ENCODE data around the gene HLA-DPB1.

The HLA-DPB1 gene

DNA sequence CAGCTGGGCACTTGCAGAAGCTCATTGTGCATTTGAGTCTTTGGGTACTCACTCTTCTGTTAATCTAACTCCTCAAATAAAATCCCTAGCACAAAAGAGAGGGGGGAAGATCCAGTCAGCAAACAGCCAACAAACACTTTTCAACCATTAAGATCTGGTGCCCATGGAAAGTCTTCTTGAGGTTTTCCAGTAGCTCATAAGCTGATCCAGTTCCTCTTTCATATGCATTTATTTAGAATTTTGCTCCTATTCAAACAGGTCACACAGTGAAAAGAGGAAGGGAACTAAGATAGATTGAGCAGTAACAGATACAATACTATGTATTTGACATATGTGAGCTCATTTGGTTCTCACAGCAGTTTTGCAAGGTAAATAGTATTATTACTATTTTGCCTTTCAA is 38.6 kb downstream of the HLA-DPB1 start:
- Histone ChIP-seq H3K4me3 (ENCODE audit: insufficient read depth in 1 of 2, low read depth in 1 of 2, low read length in 2 of 2) (no peak overlapping the region), H3K9ac (ENCODE audit: low read length) (no peak overlapping the region), H3K9me3 (ENCODE audit: control insufficient read depth, low read length) (no peaks in the 10 kb centered on the region), H3K4me2 (ENCODE audit: low read length, poor library complexity, severe bottlenecking) (no peak overlapping the region), H2BK15ac (ENCODE audit: low read depth, poor library complexity, severe bottlenecking) (no peak overlapping the region), H3K36me3 (ENCODE audit: control insufficient read depth in 1 of 2, insufficient read depth in 2 of 2, low read depth in 1 of 2, low read length in 2 of 2) (no peaks in the 10 kb centered on the region), H4K91ac (ENCODE audit: low read length) (no peak overlapping the region), H3K4me1 (ENCODE audit: control insufficient read depth, insufficient read depth, low read depth, low read length) (peaks cover 4% of the 10 kb centered on the region), H3K18ac (ENCODE audit: low read depth in 1 of 2, low read length in 2 of 2) (no peak overlapping the region), H3K79me1 (replicated peaks; ENCODE audit: low read length, poor library complexity, severe bottlenecking) (no peaks in the 10 kb centered on the region), H4K8ac (ENCODE audit: low read length) (no peak overlapping the region), H3K27ac (ENCODE audit: low read length, poor library complexity, severe bottlenecking) (no peak overlapping the region), H2AK5ac (ENCODE audit: low read length, severe bottlenecking) (no peak overlapping the region), H2BK120ac (ENCODE audit: low read depth, low read length) (no peak overlapping the region), H3K14ac (ENCODE audit: low read length in 2 of 2) (no peak overlapping the region), H3K23ac (ENCODE audit: low read length in 2 of 2) (no peak overlapping the region), H2BK12ac (ENCODE audit: low read length in 2 of 2) (no peak overlapping the region), H2AFZ (ENCODE audit: low read depth, low read length) (no peak overlapping the region), H3K27me3 (ENCODE audit: control insufficient read depth in 1 of 2, insufficient read depth in 1 of 2, low read length in 2 of 2) (peaks cover 60 to 84% of the 10 kb centered on the region in 2 experiments), H3K4ac (ENCODE audit: low read depth in 1 of 2, low read length in 2 of 2) (no peak overlapping the region), H2BK5ac (ENCODE audit: low read depth, low read length, poor library complexity, severe bottlenecking) (no peak overlapping the region)
- no peak for DNase-seq

DNA sequence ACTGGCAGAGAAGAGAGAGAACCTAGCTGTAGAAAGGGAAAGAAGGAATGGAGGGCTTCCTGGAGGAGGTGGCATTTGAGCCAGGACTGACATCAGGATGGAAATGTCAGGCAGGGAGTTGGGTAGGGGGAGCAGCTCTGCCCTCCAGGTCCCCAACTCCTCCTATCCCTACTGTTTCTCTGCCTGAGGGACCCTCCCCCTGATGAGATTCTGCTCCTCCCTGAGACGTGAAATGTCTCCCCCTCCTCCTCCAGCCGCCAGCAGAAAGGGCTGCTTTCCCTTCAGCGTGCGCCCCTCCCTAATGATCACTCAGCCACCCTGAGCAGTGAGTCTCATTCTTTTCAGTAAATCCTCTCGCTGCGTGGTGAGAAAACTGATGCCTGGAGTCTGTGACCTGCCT is 40.6 kb downstream of the HLA-DPB1 start:
- Histone ChIP-seq H3K4me2 (ENCODE audit: low read length, poor library complexity, severe bottlenecking) (no peak overlapping the region), H2BK12ac (ENCODE audit: low read length in 2 of 2) (no peak overlapping the region), H3K14ac (ENCODE audit: low read length in 2 of 2) (no peak overlapping the region), H4K8ac (ENCODE audit: low read length) (no peak overlapping the region), H3K27ac (ENCODE audit: low read length, poor library complexity, severe bottlenecking) (no peak overlapping the region), H4K91ac (ENCODE audit: low read length) (no peak overlapping the region), H2AFZ (ENCODE audit: low read depth, low read length) (no peak overlapping the region), H3K9me3 (ENCODE audit: control insufficient read depth, low read length) (no peaks in the 10 kb centered on the region), H3K18ac (ENCODE audit: low read depth in 1 of 2, low read length in 2 of 2) (no peak overlapping the region), H3K4me3 (ENCODE audit: insufficient read depth in 1 of 2, low read depth in 1 of 2, low read length in 2 of 2) (no peak overlapping the region), H2BK120ac (ENCODE audit: low read depth, low read length) (no peak overlapping the region), H3K4ac (ENCODE audit: low read depth in 1 of 2, low read length in 2 of 2) (no peak overlapping the region), H2BK15ac (ENCODE audit: low read depth, poor library complexity, severe bottlenecking) (no peak overlapping the region), H2BK5ac (ENCODE audit: low read depth, low read length, poor library complexity, severe bottlenecking) (no peak overlapping the region), H3K9ac (ENCODE audit: low read length) (no peak overlapping the region), H3K4me1 (ENCODE audit: control insufficient read depth, insufficient read depth, low read depth, low read length) (peaks cover 4% of the 10 kb centered on the region), H3K36me3 (ENCODE audit: control insufficient read depth in 1 of 2, insufficient read depth in 2 of 2, low read depth in 1 of 2, low read length in 2 of 2) (no peaks in the 10 kb centered on the region), H2AK5ac (ENCODE audit: low read length, severe bottlenecking) (no peak overlapping the region), H3K79me1 (replicated peaks; ENCODE audit: low read length, poor library complexity, severe bottlenecking) (no peaks in the 10 kb centered on the region), H3K27me3 (ENCODE audit: control insufficient read depth in 1 of 2, insufficient read depth in 1 of 2, low read length in 2 of 2) (peaks cover 72 to 85% of the 10 kb centered on the region in 2 experiments), H3K23ac (ENCODE audit: low read length in 2 of 2) (no peak overlapping the region)
- DNase-seq: no peak
- 4% methylated on average over 6 of the region's 6 CpGs for WGBS

DNA sequence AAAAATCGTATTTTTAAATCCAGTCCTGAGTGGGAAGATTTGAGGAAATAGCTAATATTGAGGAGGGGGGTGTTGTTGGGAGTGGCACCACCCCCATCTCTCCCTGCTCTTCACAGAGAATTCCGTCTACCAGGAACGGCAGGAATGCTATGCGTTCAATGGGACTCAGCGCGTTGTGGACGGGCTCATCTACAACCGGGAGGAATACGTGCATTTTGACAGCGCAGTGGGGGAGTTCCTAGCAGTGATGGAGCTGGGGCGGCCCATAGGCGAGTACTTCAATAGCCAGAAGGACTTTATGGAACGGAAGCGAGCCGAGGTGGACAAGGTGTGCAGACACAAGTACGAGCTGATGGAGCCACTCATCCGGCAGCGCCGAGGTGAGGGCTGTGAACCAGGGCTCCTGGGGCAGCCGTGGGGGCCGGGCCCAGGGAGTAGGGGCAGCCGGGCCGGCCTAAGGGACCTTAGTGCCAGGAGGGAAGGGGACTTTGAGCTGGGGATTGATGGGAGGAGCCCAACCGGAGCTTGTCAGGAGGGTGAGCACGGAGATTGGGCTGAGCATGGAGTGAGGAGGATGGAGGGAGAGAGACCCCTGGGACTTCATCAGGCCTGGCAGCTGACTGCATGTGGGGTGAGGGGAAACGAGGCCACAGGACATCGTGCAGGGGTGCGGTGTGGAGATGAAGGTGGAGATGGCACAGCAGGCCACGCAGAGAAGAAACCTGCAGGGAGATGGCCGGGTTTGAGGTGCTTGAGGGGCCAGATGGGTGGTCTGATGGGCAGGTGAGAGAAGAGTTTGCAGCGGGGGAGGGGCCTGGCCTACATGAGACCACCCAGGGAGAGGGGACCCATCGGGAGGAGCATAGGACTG is 41.3 kb downstream of the HLA-DPB1 start:
- no peak overlapping the region for H3K4me2 ChIP-seq (ENCODE audit: low read length, poor library complexity, severe bottlenecking)
- H3K36me3 ChIP-seq (ENCODE audit: control insufficient read depth in 1 of 2, insufficient read depth in 2 of 2, low read depth in 1 of 2, low read length in 2 of 2): no peaks in the 10 kb centered on the region
- H3K9me3 ChIP-seq (ENCODE audit: control insufficient read depth, low read length): no peaks in the 10 kb centered on the region
- H3K23ac ChIP-seq (ENCODE audit: low read length in 2 of 2): no peak overlapping the region
- H3K18ac ChIP-seq (ENCODE audit: low read depth in 1 of 2, low read length in 2 of 2): no peak overlapping the region
- H4K91ac ChIP-seq (ENCODE audit: low read length): no peak overlapping the region
- H3K9ac ChIP-seq (ENCODE audit: low read length): peak overlapping the region; percentile 11
- H2BK5ac ChIP-seq (ENCODE audit: low read depth, low read length, poor library complexity, severe bottlenecking): no peak overlapping the region
- H2BK120ac ChIP-seq (ENCODE audit: low read depth, low read length): no peak overlapping the region
- H3K4me1 ChIP-seq (ENCODE audit: control insufficient read depth, insufficient read depth, low read depth, low read length): peaks cover 4% of the 10 kb centered on the region
- WGBS: 2% methylated on average over 32 of the region's 32 CpGs
- H3K14ac ChIP-seq (ENCODE audit: low read length in 2 of 2): no peak overlapping the region
- peak; percentile 3 for DNase-seq
- no peak overlapping the region for H2AFZ ChIP-seq (ENCODE audit: low read depth, low read length)
- peak overlapping the region in 1 of 2 experiments; percentile 33 for H3K4me3 ChIP-seq (ENCODE audit: insufficient read depth in 1 of 2, low read depth in 1 of 2, low read length in 2 of 2)
- H4K8ac ChIP-seq (ENCODE audit: low read length): no peak overlapping the region
- no peak overlapping the region for H2AK5ac ChIP-seq (ENCODE audit: low read length, severe bottlenecking)
- H2BK15ac ChIP-seq (ENCODE audit: low read depth, poor library complexity, severe bottlenecking): no peak overlapping the region
- no peak overlapping the region for H3K27ac ChIP-seq (ENCODE audit: low read length, poor library complexity, severe bottlenecking)
- no peak overlapping the region for H3K4ac ChIP-seq (ENCODE audit: low read depth in 1 of 2, low read length in 2 of 2)
- no peaks in the 10 kb centered on the region for H3K79me1 ChIP-seq (replicated peaks; ENCODE audit: low read length, poor library complexity, severe bottlenecking)
- no peak overlapping the region for H2BK12ac ChIP-seq (ENCODE audit: low read length in 2 of 2)
- H3K27me3 ChIP-seq (ENCODE audit: control insufficient read depth in 1 of 2, insufficient read depth in 1 of 2, low read length in 2 of 2): peaks cover 72 to 84% of the 10 kb centered on the region in 2 experiments

DNA sequence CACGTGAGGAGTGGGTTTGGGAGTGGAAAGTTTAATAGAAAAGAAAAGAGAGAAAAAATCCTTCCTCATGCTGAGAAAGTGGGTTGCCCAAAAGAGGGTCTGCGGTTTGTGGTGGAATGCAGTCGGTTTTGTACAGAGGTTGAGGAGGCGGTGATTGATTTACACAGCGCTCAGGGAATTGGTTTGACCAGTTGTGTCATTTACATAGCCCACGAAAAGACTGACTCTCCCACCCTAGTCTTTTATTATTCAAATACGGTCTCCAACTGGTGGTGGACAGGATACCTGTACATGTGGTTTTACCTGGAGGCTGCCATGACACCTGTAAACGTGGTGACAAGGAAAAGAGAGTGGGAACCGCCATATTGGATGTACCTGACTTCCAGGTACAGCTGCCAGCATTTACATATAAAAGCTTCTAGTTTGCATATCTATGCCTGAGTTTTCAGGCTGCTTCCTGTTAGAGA is 42.1 kb downstream of the HLA-DPB1 start:
- Histone ChIP-seq H3K9ac (ENCODE audit: low read length) (no peak overlapping the region), H3K4ac (ENCODE audit: low read depth in 1 of 2, low read length in 2 of 2) (no peak overlapping the region), H3K9me3 (ENCODE audit: control insufficient read depth, low read length) (no peaks in the 10 kb centered on the region), H2AK5ac (ENCODE audit: low read length, severe bottlenecking) (no peak overlapping the region), H2BK12ac (ENCODE audit: low read length in 2 of 2) (no peak overlapping the region), H3K14ac (ENCODE audit: low read length in 2 of 2) (no peak overlapping the region), H3K27ac (ENCODE audit: low read length, poor library complexity, severe bottlenecking) (no peak overlapping the region), H2BK5ac (ENCODE audit: low read depth, low read length, poor library complexity, severe bottlenecking) (no peak overlapping the region), H3K36me3 (ENCODE audit: control insufficient read depth in 1 of 2, insufficient read depth in 2 of 2, low read depth in 1 of 2, low read length in 2 of 2) (no peaks in the 10 kb centered on the region), H2BK15ac (ENCODE audit: low read depth, poor library complexity, severe bottlenecking) (no peak overlapping the region), H3K4me2 (ENCODE audit: low read length, poor library complexity, severe bottlenecking) (no peak overlapping the region), H4K8ac (ENCODE audit: low read length) (no peak overlapping the region), H3K4me1 (ENCODE audit: control insufficient read depth, insufficient read depth, low read depth, low read length) (peaks cover 4% of the 10 kb centered on the region), H4K91ac (ENCODE audit: low read length) (no peak overlapping the region), H3K79me1 (replicated peaks; ENCODE audit: low read length, poor library complexity, severe bottlenecking) (no peaks in the 10 kb centered on the region), H3K18ac (ENCODE audit: low read depth in 1 of 2, low read length in 2 of 2) (no peak overlapping the region), H3K4me3 (ENCODE audit: insufficient read depth in 1 of 2, low read depth in 1 of 2, low read length in 2 of 2) (no peak overlapping the region), H2BK120ac (ENCODE audit: low read depth, low read length) (no peak overlapping the region), H3K27me3 (ENCODE audit: control insufficient read depth in 1 of 2, insufficient read depth in 1 of 2, low read length in 2 of 2) (peaks cover 68 to 80% of the 10 kb centered on the region in 2 experiments), H2AFZ (ENCODE audit: low read depth, low read length) (no peak overlapping the region), H3K23ac (ENCODE audit: low read length in 2 of 2) (no peak overlapping the region)
- no peak for DNase-seq
- 0% methylated on average over 4 of the region's 9 CpGs for WGBS

Measured in mesenchymal stem cell (in vitro differentiated cells and primary cell).